Measurements from ENCODE around the gene GRID1.

Gene GRID1

DNA sequence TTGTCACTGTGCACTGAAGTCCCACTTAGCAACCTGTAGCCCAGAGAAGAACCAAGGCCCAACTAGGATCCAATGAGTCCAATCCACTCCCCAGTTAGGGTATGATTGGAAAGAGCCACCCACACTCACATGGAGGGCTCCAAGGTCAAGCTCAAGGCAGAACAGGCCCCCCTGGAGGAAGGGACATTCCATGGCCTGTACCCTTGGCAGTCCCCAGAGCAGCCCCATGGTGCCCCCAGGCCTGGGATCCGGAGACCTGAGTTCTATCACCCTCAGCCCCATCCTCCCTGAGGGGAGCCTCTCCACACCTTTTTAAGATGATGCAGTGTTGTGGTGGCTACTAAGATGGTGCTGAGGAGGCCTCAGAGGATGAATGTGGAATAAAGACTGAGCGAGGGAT lies 231.4 kb downstream of the GRID1 start:
- Histone ChIP-seq H3K9me3 (ENCODE audit: control insufficient read depth, insufficient read depth, low read depth, low read length) (no peaks in the 10 kb centered on the region), H3K36me3 (ENCODE audit: control insufficient read depth in 2 of 2, insufficient read depth in 1 of 2, low read length in 2 of 2) (peaks cover 0 to 7% of the 10 kb centered on the region in 2 experiments; a peak in 1 of 3 replicates), H3K4me3 (ENCODE audit: low read depth, low read length) (no peak overlapping the region), H3K27ac (ENCODE audit: extremely low read depth, low read depth, low read length) (no peak overlapping the region), H3K4me1 (ENCODE audit: control insufficient read depth, insufficient read depth, low read length) (no peaks in the 10 kb centered on the region)
- ChIA-PET POLR2A (no interaction called here), CTCF (interaction anchor here (0.6 kb wide), 1 partner anchor 231 kb away, joined by 4 read pairs; no protein-coding TSS in a partner anchor)
- TF ChIP-seq ZNF24 (tag by site-specific recombination; IDR thresholded peaks at IDR 0.05) (no peak), FEZF1 (tag by site-specific recombination; IDR thresholded peaks at IDR 0.05) (no peak)

DNA sequence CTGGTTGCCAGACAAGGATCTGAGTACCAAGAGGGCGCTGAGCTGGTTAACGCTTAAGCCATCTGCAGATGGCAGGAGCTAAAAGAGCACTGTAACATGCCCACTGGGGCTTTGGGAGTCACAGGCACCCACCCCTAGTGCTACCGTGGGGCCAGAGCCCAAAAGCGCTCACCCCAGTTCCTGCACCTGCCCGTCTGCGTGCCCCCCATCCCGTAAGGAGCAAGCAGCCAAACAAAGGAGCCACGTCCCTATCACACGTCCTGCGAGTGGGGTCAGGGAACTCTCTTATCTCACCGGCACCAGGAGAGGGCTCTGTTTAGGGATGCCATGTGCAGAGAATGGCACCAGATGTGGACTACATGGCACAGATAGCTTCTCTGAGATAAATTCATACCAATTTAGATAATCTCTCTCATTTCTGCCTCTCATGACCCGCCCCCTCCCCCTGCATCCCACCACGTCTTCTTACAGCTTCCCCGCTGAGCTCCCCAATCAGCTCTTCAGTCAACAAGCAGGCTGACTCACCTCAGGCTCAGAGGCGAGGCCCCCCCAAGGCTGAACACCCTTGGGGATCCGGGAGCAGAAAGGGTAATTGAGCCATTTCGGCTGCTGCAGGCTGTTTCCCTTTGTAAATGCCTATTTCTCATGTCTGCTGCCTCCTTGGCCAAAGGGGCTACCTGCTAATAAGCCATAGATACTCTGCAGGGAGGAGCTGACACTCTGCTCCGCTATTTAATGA lies 235.7 kb downstream of the GRID1 start:
- TF ChIP-seq ZNF658 (tag by site-specific recombination; IDR thresholded peaks at IDR 0.05) (no peak), GLIS1 (tag by site-specific recombination; IDR thresholded peaks at IDR 0.05) (peak; percentile 28), ZIC2 (tag by site-specific recombination; IDR thresholded peaks at IDR 0.05) (peak; percentile 89)
- POLR2A ChIA-PET, result no interaction called here
- Histone ChIP-seq H3K4me3 (ENCODE audit: low read depth, low read length) (no peak overlapping the region), H3K36me3 (ENCODE audit: control insufficient read depth in 2 of 2, insufficient read depth in 1 of 2, low read length in 2 of 2) (peaks cover 0 to 7% of the 10 kb centered on the region in 2 experiments; a peak in 1 of 3 replicates), H3K4me1 (ENCODE audit: control insufficient read depth, insufficient read depth, low read length) (0 out of 2 replicates have a peak, but pooled peaks cover 6% of the 10 kb centered on the region), H3K9me3 (ENCODE audit: control insufficient read depth, insufficient read depth, low read depth, low read length) (no peaks in the 10 kb centered on the region), H3K27ac (ENCODE audit: extremely low read depth, low read depth, low read length) (no peak overlapping the region)
- CTCF ChIA-PET, result interaction anchor here (0.6 kb wide), 1 partner anchor 295 kb away, joined by 4 read pairs; no protein-coding TSS in a partner anchor

DNA sequence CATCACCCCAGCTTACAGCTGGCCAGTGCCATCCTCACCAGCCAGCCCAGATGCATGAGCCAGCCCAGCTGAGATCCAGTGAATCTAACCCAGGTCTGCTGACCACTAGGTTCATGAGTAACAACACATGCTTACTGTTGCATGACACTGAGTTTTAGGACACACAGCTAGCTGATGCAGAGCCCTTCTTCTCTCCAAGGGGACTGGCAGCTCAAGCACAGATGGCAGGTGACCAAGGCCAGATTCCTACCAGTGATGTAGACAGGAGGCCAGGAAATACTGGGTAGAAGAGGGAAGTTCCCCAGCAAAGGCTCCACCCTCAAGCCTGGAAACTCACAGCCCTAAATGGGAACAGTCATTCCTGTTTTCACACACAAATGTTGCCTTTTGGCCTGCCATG lies 236.6 kb downstream of the GRID1 start:
- Histone ChIP-seq H3K27ac (ENCODE audit: extremely low read depth, low read depth, low read length) (no peak overlapping the region), H3K4me3 (ENCODE audit: low read depth, low read length) (no peak overlapping the region), H3K4me1 (ENCODE audit: control insufficient read depth, insufficient read depth, low read length) (0 out of 2 replicates have a peak, but pooled peaks cover 6% of the 10 kb centered on the region), H3K36me3 (ENCODE audit: control insufficient read depth in 2 of 2, insufficient read depth in 1 of 2, low read length in 2 of 2) (peaks cover 0 to 7% of the 10 kb centered on the region in 2 experiments; a peak in 1 of 3 replicates), H3K9me3 (ENCODE audit: control insufficient read depth, insufficient read depth, low read depth, low read length) (no peaks in the 10 kb centered on the region)
- POLR2A ChIA-PET, result no interaction called here
- TF ChIP-seq KLF7 (tag by site-specific recombination; IDR thresholded peaks at IDR 0.05; ENCODE audit: borderline replicate concordance) (no peak), ZNF629 (tag by site-specific recombination; IDR thresholded peaks at IDR 0.05) (no peak), ZNF514 (tag by site-specific recombination; IDR thresholded peaks at IDR 0.05) (no peak), TRIM28 (IDR thresholded peaks at IDR 0.05; ENCODE audit: borderline replicate concordance, low read length) (no peak), ZBTB17 (tag by site-specific recombination; IDR thresholded peaks at IDR 0.05) (no peak), ZNF138 (tag by site-specific recombination; IDR thresholded peaks at IDR 0.05; ENCODE audit: borderline replicate concordance) (no peak), SALL2 (tag by site-specific recombination; IDR thresholded peaks at IDR 0.05; ENCODE audit: borderline replicate concordance) (no peak), ZNF10 (tag by site-specific recombination; IDR thresholded peaks at IDR 0.05) (no peak), PRDM1 (tag by site-specific recombination; IDR thresholded peaks at IDR 0.05) (no peak), ZNF558 (tag by site-specific recombination; IDR thresholded peaks at IDR 0.05) (no peak), ZNF404 (tag by site-specific recombination; IDR thresholded peaks at IDR 0.05) (no peak), ZNF324 (tag by site-specific recombination; IDR thresholded peaks at IDR 0.05) (no peak), ZNF624 (tag by site-specific recombination; IDR thresholded peaks at IDR 0.05) (no peak)
- TF ChIP-seq, protein P1, sequence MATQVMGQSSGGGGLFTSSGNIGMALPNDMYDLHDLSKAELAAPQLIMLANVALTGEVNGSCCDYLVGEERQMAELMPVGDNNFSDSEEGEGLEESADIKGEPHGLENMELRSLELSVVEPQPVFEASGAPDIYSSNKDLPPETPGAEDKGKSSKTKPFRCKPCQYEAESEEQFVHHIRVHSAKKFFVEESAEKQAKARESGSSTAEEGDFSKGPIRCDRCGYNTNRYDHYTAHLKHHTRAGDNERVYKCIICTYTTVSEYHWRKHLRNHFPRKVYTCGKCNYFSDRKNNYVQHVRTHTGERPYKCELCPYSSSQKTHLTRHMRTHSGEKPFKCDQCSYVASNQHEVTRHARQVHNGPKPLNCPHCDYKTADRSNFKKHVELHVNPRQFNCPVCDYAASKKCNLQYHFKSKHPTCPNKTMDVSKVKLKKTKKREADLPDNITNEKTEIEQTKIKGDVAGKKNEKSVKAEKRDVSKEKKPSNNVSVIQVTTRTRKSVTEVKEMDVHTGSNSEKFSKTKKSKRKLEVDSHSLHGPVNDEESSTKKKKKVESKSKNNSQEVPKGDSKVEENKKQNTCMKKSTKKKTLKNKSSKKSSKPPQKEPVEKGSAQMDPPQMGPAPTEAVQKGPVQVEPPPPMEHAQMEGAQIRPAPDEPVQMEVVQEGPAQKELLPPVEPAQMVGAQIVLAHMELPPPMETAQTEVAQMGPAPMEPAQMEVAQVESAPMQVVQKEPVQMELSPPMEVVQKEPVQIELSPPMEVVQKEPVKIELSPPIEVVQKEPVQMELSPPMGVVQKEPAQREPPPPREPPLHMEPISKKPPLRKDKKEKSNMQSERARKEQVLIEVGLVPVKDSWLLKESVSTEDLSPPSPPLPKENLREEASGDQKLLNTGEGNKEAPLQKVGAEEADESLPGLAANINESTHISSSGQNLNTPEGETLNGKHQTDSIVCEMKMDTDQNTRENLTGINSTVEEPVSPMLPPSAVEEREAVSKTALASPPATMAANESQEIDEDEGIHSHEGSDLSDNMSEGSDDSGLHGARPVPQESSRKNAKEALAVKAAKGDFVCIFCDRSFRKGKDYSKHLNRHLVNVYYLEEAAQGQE (tag by site-specific recombination; IDR thresholded peaks at IDR 0.05), result no peak
- TF ChIP-seq, protein P2, sequence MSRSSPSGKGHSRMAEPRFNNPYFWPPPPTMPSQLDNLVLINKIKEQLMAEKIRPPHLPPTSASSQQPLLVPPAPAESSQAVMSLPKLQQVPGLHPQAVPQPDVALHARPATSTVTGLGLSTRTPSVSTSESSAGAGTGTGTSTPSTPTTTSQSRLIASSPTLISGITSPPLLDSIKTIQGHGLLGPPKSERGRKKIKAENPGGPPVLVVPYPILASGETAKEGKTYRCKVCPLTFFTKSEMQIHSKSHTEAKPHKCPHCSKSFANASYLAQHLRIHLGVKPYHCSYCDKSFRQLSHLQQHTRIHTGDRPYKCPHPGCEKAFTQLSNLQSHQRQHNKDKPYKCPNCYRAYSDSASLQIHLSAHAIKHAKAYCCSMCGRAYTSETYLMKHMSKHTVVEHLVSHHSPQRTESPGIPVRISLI (tag by site-specific recombination; IDR thresholded peaks at IDR 0.05), result no peak
- TF ChIP-seq, protein P3, sequence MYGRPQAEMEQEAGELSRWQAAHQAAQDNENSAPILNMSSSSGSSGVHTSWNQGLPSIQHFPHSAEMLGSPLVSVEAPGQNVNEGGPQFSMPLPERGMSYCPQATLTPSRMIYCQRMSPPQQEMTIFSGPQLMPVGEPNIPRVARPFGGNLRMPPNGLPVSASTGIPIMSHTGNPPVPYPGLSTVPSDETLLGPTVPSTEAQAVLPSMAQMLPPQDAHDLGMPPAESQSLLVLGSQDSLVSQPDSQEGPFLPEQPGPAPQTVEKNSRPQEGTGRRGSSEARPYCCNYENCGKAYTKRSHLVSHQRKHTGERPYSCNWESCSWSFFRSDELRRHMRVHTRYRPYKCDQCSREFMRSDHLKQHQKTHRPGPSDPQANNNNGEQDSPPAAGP (tag by site-specific recombination; IDR thresholded peaks at IDR 0.05), result no peak
- TF ChIP-seq, protein P4, sequence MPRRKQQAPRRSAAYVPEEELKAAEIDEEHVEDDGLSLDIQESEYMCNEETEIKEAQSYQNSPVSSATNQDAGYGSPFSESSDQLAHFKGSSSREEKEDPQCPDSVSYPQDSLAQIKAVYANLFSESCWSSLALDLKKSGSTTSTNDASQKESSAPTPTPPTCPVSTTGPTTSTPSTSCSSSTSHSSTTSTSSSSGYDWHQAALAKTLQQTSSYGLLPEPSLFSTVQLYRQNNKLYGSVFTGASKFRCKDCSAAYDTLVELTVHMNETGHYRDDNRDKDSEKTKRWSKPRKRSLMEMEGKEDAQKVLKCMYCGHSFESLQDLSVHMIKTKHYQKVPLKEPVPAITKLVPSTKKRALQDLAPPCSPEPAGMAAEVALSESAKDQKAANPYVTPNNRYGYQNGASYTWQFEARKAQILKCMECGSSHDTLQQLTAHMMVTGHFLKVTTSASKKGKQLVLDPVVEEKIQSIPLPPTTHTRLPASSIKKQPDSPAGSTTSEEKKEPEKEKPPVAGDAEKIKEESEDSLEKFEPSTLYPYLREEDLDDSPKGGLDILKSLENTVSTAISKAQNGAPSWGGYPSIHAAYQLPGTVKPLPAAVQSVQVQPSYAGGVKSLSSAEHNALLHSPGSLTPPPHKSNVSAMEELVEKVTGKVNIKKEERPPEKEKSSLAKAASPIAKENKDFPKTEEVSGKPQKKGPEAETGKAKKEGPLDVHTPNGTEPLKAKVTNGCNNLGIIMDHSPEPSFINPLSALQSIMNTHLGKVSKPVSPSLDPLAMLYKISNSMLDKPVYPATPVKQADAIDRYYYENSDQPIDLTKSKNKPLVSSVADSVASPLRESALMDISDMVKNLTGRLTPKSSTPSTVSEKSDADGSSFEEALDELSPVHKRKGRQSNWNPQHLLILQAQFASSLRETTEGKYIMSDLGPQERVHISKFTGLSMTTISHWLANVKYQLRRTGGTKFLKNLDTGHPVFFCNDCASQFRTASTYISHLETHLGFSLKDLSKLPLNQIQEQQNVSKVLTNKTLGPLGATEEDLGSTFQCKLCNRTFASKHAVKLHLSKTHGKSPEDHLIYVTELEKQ (tag by site-specific recombination; IDR thresholded peaks at IDR 0.05; ENCODE audit: borderline replicate concordance), result no peak
- CTCF ChIA-PET, result interaction anchor here (0.6 kb wide), 1 partner anchor 1776 kb away, joined by 5 read pairs; no protein-coding TSS in a partner anchor
